Measurements from ENCODE around the gene UNCX.
A peak's percentile ranks its signal among the peaks of the same experiment; 100 is the strongest.

GRCh38 chr7:1210321-1210978 is 22.2 kb upstream of the UNCX start:
- TF ChIP-seq GATA2 (IDR thresholded peaks at IDR 0.05; ENCODE audit: low read depth, low read length) (peak; percentile 34; the same call in 1 of the 2 replicates), GATA3 (IDR thresholded peaks at IDR 0.05; ENCODE audit: low read depth, low read length) (no peak)
